ENCODE measurements around the gene PRPF4.

The PRPF4 gene

DNA sequence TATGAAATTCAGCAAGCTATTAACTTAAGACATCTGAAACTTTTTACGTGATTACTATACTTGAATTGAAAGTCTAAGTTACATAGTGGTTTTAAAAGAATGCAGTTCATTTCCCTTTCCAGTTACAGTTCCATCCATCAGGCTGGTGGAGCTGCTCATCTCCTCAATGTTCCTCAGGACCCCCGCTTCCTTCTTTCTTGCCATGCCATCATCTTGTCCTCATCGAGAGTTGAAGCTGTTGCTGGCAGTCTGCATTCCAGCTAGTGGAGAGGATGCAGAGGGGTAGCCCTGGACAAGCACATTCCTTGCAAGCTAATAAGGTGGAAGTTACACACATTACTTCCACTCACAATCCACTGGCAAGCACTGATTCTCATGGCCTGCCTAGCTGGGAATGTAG, 36.5 kb downstream of the PRPF4 start:
- no peak overlapping the region for H3K4me3 ChIP-seq (ENCODE audit: low read depth, low read length)
- no peak for DNase-seq (ENCODE audit: low read depth)
- TF ChIP-seq, protein P1, sequence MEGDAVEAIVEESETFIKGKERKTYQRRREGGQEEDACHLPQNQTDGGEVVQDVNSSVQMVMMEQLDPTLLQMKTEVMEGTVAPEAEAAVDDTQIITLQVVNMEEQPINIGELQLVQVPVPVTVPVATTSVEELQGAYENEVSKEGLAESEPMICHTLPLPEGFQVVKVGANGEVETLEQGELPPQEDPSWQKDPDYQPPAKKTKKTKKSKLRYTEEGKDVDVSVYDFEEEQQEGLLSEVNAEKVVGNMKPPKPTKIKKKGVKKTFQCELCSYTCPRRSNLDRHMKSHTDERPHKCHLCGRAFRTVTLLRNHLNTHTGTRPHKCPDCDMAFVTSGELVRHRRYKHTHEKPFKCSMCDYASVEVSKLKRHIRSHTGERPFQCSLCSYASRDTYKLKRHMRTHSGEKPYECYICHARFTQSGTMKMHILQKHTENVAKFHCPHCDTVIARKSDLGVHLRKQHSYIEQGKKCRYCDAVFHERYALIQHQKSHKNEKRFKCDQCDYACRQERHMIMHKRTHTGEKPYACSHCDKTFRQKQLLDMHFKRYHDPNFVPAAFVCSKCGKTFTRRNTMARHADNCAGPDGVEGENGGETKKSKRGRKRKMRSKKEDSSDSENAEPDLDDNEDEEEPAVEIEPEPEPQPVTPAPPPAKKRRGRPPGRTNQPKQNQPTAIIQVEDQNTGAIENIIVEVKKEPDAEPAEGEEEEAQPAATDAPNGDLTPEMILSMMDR (IDR thresholded peaks at IDR 0.05; ENCODE audit: insufficient read depth, low read depth, low read length, missing control alignments) = no peak

DNA sequence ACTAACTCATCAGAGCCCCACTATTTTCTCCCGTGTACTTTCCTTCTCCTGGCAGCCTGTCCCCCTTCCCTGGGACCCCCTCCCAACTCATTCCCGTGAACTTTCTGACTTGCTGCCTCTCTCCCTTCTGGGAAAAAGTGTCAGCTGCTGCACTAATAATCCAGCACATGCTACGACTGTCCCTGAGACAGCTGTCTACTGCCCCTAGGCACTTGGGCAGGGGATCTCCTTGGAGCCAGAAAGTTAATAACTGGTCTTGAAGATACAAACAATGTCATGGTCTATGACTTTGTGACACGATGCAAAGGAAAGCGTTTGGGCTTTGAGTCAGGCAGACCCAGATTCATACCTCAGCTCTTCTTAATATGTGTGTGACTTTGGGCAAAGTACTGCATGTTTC, 37.8 kb downstream of the PRPF4 start:
- DNase-seq (ENCODE audit: low read depth) = no peak
- TF ChIP-seq, protein P1 (IDR thresholded peaks at IDR 0.05; ENCODE audit: insufficient read depth, low read depth, low read length, missing control alignments) = no peak
- no peak overlapping the region for H3K4me3 ChIP-seq (ENCODE audit: low read depth, low read length)

DNA sequence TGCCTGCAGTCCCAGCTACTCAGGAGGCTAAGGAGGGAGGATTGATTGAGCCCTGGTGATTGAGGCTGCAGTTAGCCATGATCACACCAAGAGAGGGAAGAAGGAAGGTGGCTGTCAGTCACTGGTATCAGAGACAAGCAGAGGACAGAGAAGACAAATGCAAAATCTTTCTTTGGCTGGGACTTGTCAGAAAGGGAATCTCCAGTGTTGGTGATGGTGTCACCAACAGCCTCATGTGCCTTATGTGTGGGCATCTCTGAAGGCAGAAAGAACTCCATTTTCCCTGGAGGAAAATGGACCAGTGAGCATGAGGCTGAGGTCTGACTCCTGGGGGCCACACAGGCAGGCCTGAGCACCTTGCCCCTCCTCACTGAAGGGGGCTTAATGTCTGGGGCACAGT, 39.8 kb downstream of the PRPF4 start:
- DNase-seq (ENCODE audit: low read depth) = no peak
- H3K4me3 ChIP-seq (ENCODE audit: low read depth, low read length) = no peak overlapping the region
- TF ChIP-seq, protein P1 (IDR thresholded peaks at IDR 0.05; ENCODE audit: insufficient read depth, low read depth, low read length, missing control alignments) = no peak

DNA sequence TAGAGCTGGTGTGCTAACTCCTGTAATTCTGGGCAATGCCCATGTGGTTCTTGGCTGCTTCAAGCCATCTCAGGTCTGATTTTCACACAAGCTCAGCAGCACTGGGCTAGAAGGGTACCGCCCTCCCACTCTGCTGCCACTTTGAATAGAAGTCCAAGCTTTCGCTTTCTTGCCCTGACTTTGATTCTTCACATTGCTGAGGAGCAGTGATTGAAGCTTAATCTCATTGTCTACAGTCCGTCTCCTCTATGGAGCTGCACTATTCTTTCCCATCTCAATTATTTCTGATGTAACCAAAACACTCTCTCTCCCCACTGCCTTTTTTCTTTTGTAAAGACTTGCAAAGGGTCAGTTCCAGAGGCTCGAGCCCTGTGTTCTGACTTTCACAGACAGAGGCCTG, 40.6 kb downstream of the PRPF4 start:
- DNase-seq (ENCODE audit: low read depth) = no peak
- H3K4me3 ChIP-seq (ENCODE audit: low read depth, low read length) = no peak overlapping the region
- TF ChIP-seq, protein P1 (IDR thresholded peaks at IDR 0.05; ENCODE audit: insufficient read depth, low read depth, low read length, missing control alignments) = no peak

DNA sequence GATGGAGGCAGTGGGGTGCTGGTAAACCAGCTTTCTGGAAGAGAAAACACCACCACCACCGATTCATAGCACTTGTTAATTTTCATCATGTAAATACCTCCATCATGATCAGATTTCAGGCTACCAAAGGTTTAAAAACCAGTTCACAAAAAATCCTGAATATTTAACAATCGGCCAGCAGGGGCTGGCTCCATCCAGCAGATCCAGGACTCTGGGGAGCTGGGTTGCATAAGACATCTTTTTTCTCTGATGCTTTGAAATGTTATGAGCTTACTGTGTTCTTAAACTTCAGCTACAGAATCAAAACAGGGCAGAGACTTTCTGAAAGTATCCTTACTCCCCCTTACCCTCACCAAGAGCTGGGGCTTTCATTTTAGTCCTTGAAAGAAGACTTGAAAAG, 42.3 kb downstream of the PRPF4 start:
- DNase-seq (ENCODE audit: low read depth) = no peak
- H3K4me3 ChIP-seq (ENCODE audit: low read depth, low read length) = no peak overlapping the region
- TF ChIP-seq, protein P1 (IDR thresholded peaks at IDR 0.05; ENCODE audit: insufficient read depth, low read depth, low read length, missing control alignments) = no peak

DNA sequence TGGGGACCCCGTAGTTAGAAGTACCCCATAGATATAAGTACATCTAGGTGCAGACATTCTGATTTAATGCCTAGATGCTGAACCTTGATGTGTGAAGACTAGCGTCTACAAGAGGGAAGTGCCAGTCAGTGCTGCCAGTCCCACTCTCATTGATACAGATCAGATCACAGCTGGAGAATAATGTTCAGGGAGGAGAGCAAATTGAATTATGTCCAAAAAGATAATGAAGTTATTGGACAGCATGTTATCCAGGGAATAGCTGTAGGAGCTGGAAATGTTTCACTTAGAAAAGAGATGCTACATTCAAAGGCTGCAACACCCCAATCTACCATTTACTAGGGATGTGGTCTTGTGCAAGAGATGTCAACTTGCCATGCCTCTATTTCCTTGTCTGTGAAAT, 43.6 kb downstream of the PRPF4 start:
- H3K4me3 ChIP-seq (ENCODE audit: low read depth, low read length) = no peak overlapping the region
- DNase-seq (ENCODE audit: low read depth) = no peak
- TF ChIP-seq, protein P1 (IDR thresholded peaks at IDR 0.05; ENCODE audit: insufficient read depth, low read depth, low read length, missing control alignments) = no peak

DNA sequence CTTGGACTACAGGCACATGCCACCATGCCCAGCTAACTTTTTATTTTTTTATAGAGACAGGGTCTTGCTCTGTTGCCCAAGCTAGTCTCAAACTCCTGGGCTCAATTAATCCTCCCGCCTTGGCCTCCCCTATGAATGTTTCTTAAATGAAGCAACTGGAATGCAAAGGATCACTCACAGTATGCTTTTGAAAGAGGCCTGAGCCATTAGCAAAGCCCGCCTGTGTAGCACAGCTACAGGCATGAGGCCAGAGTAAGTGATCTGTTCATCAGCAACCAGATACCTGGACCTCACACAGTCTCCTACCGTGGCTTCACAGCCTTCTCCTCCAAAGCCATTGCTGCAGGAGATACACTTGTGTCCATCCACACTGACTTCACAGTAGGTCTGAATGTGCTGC, 44.6 kb downstream of the PRPF4 start:
- no peak for DNase-seq (ENCODE audit: low read depth)
- TF ChIP-seq, protein P1 (IDR thresholded peaks at IDR 0.05; ENCODE audit: insufficient read depth, low read depth, low read length, missing control alignments) = no peak
- H3K4me3 ChIP-seq (ENCODE audit: low read depth, low read length) = no peak overlapping the region
